Naive thymus-derived CD8-positive, alpha-beta T cell (primary cell): ENCODE measurements around the gene DMKN. TPM values are rescaled to one million over a fixed set of nuclear protein-coding genes. Genes with fewer than 3 reads are reported as not detected.

Source experiments
- ATAC-seq, 2 donors: fragments of 150-1000 bp; cut with Tn5 transposase in 1 of 2; sonication (Bioruptor Pico), chemical (Tn5 transposase) in 1 of 2; 1 replicate in 1 of 2; 2 replicates in 1 of 2; pipeline ENCODE4 v1.10.0; 2021; ENCODE audit warnings: mild to moderate bottlenecking in 2 of 2, moderate library complexity in 2 of 2
- POLR2A ChIA-PET: fragments of 350-600 bp; sonication (Branson Sonifier 250); formaldehyde crosslinking; loops from one replicate; lab custom pipeline; 2021; ENCODE audit warnings: antibody characterized with exemption; lab: Charles Lee
- DNase-seq, 10 donors: peaks; one replicate each; pipeline versions ENCODE4 v3.0.0 to v3.0.0-alpha.2; 2020 to 2022
- H3K27ac Mint-ChIP-seq, 10 donors: one replicate each; pipeline ENCODE4 v1.8.0; 2020 to 2022; ENCODE audit warnings: mild to moderate bottlenecking in 10 of 10, mixed read lengths in 10 of 10, moderate library complexity in 4 of 10, inconsistent platforms in 1 of 10
- H3K27me3 Mint-ChIP-seq, 5 donors: one replicate each; pipeline ENCODE4 v1.8.0; 2021 to 2022; ENCODE audit warnings: mixed read lengths in 5 of 5
- H3K36me3 Mint-ChIP-seq, 3 donors: one replicate each; pipeline ENCODE4 v1.8.0; 2020 to 2022; ENCODE audit warnings: mixed read lengths in 3 of 3, mild to moderate bottlenecking in 2 of 3, inconsistent platforms in 1 of 3
- H3K4me1 Mint-ChIP-seq, 4 donors: one replicate each; pipeline ENCODE4 v1.8.0; 2021 to 2022; ENCODE audit warnings: mixed read lengths in 4 of 4
- H3K4me3 Mint-ChIP-seq, 10 donors: one replicate each; pipeline ENCODE4 v1.8.0; 2020 to 2022; ENCODE audit warnings: mild to moderate bottlenecking in 10 of 10, mixed read lengths in 10 of 10, moderate library complexity in 6 of 10, inconsistent platforms in 1 of 10
- H3K9me3 Mint-ChIP-seq, 9 donors: one replicate each; pipeline ENCODE4 v1.8.0; 2020 to 2022; ENCODE audit warnings: mixed read lengths in 9 of 9, mild to moderate bottlenecking in 3 of 9, inconsistent platforms in 1 of 9, moderate library complexity in 1 of 9
- polyA plus RNA-seq, 3 donors: library from polyadenylated mRNA; unstranded; fragments of 300-500 nt; fragmentation: Illumina TruSeq; gene quantifications; one replicate each; pipeline ENCODE4 v1.2.3, GENCODE V29; 2021
- total RNA-seq, 8 experiments: library from RNA in 2 of 8; stranded (reverse) in 2 of 8; gene quantifications; one replicate each; pipeline ENCODE4 v1.2.3 and lab custom pipeline; 2021 to 2026

The DMKN gene
- total and polyA plus RNA-seq, 5 experiments from 2014 or later, result 0.27 to 5.8 (median 1.8) TPM

GRCh38 chr19:35531291-35531690 lies 17.8 kb upstream of the DMKN start:
- peaks cover 9 to 40% (median 23%) of the 10 kb centered on the region in 5 donors for H3K27me3 Mint-ChIP-seq
- H3K27ac Mint-ChIP-seq, result peak overlapping the region in 1 of 10 donors; percentile 87
- H3K9me3 Mint-ChIP-seq, result no peaks in the 10 kb centered on the region

DNA sequence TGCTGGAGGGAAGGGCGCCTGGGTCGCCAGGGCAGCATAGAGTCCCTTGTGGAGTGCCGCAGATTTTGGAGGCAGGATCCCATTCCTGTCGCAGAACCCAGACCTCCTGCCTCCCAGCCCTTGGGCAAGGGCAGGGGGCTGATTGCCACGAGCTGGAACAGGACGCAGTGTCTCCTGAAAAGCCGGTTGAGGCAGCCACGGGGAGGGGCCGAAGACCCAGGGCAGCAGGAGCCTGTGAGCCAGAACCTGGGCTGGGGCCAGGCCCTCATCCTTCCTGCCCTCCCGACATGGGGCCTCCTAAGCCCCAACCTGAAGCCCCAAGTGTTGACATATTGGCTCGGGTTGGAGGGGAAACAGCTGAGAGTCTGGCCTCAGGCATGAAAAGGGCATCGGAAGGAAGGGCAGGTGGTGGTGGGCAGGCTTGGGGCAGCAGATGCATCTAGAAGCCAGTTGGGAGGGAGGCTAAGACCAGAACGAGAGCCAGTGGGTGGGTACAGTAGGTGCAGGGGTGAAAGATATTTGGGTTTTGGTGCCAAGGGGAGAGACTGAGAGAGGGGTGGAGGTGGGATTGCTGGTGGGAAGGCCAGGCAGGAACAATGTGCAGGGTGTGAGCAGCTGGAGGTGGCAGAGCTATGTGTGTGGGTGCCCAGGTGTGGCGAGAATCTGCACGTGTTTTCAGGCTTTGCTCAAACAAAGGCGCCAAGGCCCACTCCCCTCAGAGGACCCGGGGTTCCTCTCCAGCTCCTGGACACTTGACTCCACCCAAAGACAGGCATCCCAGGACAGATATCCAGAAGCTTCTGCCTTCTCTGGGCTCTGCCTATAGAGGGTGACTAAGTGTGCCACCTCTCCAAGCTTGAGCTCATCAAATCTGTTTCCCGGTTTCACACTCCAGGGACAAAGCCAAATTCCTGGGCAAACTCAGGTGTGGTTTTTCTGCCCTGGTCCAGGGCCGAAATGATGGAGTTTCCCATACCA lies 16.1 kb upstream of the DMKN start:
- Mint-ChIP-seq H3K36me3 (no peaks in the 10 kb centered on the region), H3K4me1 (peaks cover 12 to 17% (median 14%) of the 10 kb centered on the region in 4 donors), H3K9me3 (no peaks in the 10 kb centered on the region), H3K27ac (no peak overlapping the region), H3K4me3 (no peak overlapping the region), H3K27me3 (peaks cover 9 to 43% (median 31%) of the 10 kb centered on the region in 5 donors)
- POLR2A ChIA-PET, result no interaction called here
- DNase-seq, result no peak
- ATAC-seq, result no peak

More at GRCh38 chr19:35531291-35531690, 17.8 kb upstream of the DMKN start:
- no peaks in the 10 kb centered on the region for H3K36me3 Mint-ChIP-seq
- ATAC-seq, result no peak
- no peak for DNase-seq
- POLR2A ChIA-PET, result no interaction called here
- peak overlapping the region in 2 of 10 donors; percentile 14 to 50 for H3K4me3 Mint-ChIP-seq
- H3K4me1 Mint-ChIP-seq, result peaks cover 14 to 22% (median 18%) of the 10 kb centered on the region in 4 donors

- H3K4me1 Mint-ChIP-seq, result peaks cover 6 to 9% (median 8%) of the 10 kb centered on the region in 4 donors
- H3K9me3 Mint-ChIP-seq, result no peaks in the 10 kb centered on the region
- no peaks in the 10 kb centered on the region for H3K36me3 Mint-ChIP-seq
- H3K27me3 Mint-ChIP-seq, result peaks cover 9 to 52% (median 35%) of the 10 kb centered on the region in 5 donors
- no peak within 1 kb of the TSS for H3K4me3 Mint-ChIP-seq
- POLR2A ChIA-PET, result no interaction called here
- DNase-seq (no peak), ATAC-seq (no peak)
- H3K27ac Mint-ChIP-seq, result peak within 1 kb of the TSS in 1 of 10 donors; percentile 69
Measured at GRCh38 chr19:35528218-35529038, 15.0 kb upstream of the DMKN start, which contains the start of gene SBSN. SBSN (minus strand) TSS chr19:35528311; CDS start chr19:35528281, 30 bp downstream.

- Mint-ChIP-seq H3K36me3 (no peaks in the 10 kb centered on the region), H3K27me3 (peaks cover 9 to 44% (median 32%) of the 10 kb centered on the region in 5 donors), H3K4me1 (peaks cover 0 to 3% (median 0%) of the 10 kb centered on the region in 4 donors), H3K27ac (no peak overlapping the region), H3K9me3 (no peaks in the 10 kb centered on the region), H3K4me3 (no peak overlapping the region)
- POLR2A ChIA-PET, result no interaction called here
- ATAC-seq, result no peak
- no peak for DNase-seq
Measured at GRCh38 chr19:35525873-35526272, 12.4 kb upstream of the DMKN start.

DNA sequence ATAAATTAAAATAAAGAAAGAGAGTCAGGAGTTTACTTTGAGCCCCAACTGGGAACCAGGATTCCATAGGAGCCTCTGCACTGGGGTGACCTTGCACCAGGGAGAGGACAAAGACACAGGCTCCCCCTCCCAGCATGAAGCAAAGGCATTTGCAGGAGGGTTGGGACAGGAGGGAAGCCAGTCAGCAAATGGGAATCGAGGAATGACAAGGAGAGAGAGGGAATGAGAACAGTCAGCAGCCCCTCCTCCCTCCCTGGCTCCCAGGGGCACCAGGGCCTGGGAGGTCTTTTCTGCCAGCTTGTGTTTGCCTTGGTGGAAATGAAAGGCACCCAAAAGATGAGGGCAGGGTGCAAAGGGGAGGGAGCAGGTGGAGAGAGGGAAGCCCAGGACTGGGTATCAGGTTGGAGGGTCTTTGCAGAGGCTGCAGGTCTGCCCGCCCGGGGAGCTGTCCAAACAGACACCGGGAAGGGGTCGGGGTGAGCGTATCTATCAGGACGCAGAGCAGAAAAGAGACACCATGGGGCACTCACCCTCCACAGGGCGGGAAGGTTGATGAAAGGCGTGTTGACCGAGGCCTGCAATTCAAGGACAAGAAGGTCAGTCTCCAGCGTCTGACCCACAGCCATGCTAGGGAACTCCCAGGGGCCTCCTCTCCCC lies 10.9 kb upstream of the DMKN start:
- DNase-seq (no peak), ATAC-seq (no peak)
- Mint-ChIP-seq H3K27ac (no peak overlapping the region), H3K4me1 (peaks cover 0 to 3% (median 0%) of the 10 kb centered on the region in 4 donors), H3K36me3 (no peaks in the 10 kb centered on the region), H3K9me3 (no peaks in the 10 kb centered on the region), H3K27me3 (peaks cover 9 to 48% (median 34%) of the 10 kb centered on the region in 5 donors), H3K4me3 (no peak overlapping the region)
- POLR2A ChIA-PET, result no interaction called here

- ATAC-seq (no peak), DNase-seq (no peak)
- Mint-ChIP-seq H3K9me3 (no peaks in the 10 kb centered on the region), H3K27me3 (peaks cover 5 to 37% (median 21%) of the 10 kb centered on the region in 5 donors), H3K27ac (peak overlapping the region in 1 of 10 donors; percentile 12), H3K36me3 (no peaks in the 10 kb centered on the region), H3K4me1 (peaks cover 0 to 2% (median 0%) of the 10 kb centered on the region in 4 donors), H3K4me3 (no peak overlapping the region)
- POLR2A ChIA-PET, result no interaction called here
Measured at GRCh38 chr19:35522745-35523327, 9.4 kb upstream of the DMKN start.

- no peak for DNase-seq
- ATAC-seq, result no peak
- no peak overlapping the region for H3K27ac Mint-ChIP-seq
- peaks cover 3 to 29% (median 15%) of the 10 kb centered on the region in 5 donors for H3K27me3 Mint-ChIP-seq
- H3K4me3 Mint-ChIP-seq, result no peak overlapping the region
- H3K36me3 Mint-ChIP-seq, result no peaks in the 10 kb centered on the region
- no peaks in the 10 kb centered on the region for H3K4me1 Mint-ChIP-seq
- POLR2A ChIA-PET, result no interaction called here
- H3K9me3 Mint-ChIP-seq, result no peaks in the 10 kb centered on the region
Measured at GRCh38 chr19:35521124-35521743, 7.8 kb upstream of the DMKN start.

DNA sequence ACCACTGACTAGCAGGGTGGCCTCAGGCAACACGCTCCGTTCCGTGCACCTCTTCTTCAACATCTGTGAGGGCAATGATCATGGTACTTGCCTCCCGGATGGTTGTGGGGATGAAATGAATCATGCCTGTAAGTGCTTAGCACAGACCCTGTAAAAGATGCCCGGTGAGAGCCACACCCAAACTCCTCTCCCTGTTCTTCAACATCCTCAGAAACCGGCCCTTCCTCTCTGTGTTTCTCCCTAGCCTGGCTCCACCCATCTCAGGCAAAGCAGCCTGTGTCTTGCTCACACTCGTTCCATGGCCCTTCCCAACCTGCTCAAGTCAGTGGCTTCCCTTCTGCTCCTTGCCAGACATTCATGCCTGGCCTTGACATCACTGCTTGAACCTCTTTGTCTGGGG lies 5.8 kb upstream of the DMKN start:
- Mint-ChIP-seq H3K9me3 (no peaks in the 10 kb centered on the region), H3K27me3 (peaks cover 5 to 33% (median 16%) of the 10 kb centered on the region in 5 donors), H3K4me1 (no peaks in the 10 kb centered on the region), H3K27ac (peak overlapping the region in 1 of 10 donors; percentile 6), H3K36me3 (no peaks in the 10 kb centered on the region), H3K4me3 (no peak overlapping the region)
- DNase-seq (no peak), ATAC-seq (no peak)
- POLR2A ChIA-PET, result no interaction called here

DNA sequence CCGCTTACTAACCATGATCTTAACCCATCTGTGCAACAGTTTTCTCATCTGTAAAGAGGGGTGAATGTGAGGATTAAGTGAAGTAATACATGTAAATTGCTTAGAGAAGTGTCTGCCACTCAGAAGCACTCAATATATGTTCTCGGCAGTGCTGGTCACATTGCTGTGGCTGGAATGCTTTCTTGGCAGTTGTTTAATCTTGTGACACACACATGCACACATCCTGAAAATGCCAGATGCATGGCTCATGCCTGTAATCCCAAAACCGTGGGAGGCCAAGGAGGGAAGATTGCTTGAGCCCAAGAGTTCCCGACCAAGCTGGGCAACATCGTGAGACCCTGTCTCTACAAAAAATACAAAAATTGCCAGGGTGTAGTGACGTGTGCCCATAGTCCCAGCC lies 4.9 kb upstream of the DMKN start:
- H3K36me3 Mint-ChIP-seq, result no peaks in the 10 kb centered on the region
- H3K9me3 Mint-ChIP-seq, result no peaks in the 10 kb centered on the region
- DNase-seq (no peak), ATAC-seq (no peak)
- POLR2A ChIA-PET, result interaction anchor here (0.7 kb wide), 1 partner anchor 346 kb away, joined by 3 read pairs; no protein-coding TSS in a partner anchor
- no peak overlapping the region for H3K27ac Mint-ChIP-seq
- peaks cover 7 to 37% (median 13%) of the 10 kb centered on the region in 5 donors for H3K27me3 Mint-ChIP-seq
- no peaks in the 10 kb centered on the region for H3K4me1 Mint-ChIP-seq
- no peak overlapping the region for H3K4me3 Mint-ChIP-seq

- Mint-ChIP-seq H3K4me1 (no peaks in the 10 kb centered on the region), H3K4me3 (peak overlapping the region in 1 of 10 donors; percentile 1), H3K9me3 (no peaks in the 10 kb centered on the region), H3K27ac (no peak overlapping the region), H3K27me3 (peaks cover 7 to 46% (median 22%) of the 10 kb centered on the region in 5 donors), H3K36me3 (no peaks in the 10 kb centered on the region)
- no peak for DNase-seq
- no peak for ATAC-seq
- POLR2A ChIA-PET, result interaction anchor here (0.7 kb wide), 2 partner anchors 33 to 347 kb away, joined by 3 to 4 read pairs; no protein-coding TSS in a partner anchor
Measured at GRCh38 chr19:35517342-35517741, 3.9 kb upstream of the DMKN start.

DNA sequence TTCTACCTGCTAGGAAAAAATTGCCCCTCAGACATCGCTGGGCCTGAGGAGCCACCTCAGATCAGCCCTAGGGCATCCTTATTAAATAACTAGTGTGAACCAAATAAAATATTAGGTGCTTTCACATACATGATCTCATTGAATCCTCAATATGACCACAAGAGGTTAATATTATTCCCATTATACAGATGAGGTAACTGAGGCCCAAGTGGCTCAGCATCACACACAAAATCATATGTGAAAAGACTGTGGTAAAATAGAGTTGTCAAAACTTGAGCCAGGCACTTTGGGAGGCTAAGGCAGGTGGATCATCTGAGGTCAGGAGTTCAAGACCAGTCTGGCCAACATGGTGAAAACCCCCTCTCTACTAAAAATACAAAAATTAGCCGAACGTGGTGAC lies 2.9 kb upstream of the DMKN start:
- DNase-seq, result no peak
- ATAC-seq, result no peak
- POLR2A ChIA-PET, result no interaction called here
- Mint-ChIP-seq H3K27ac (no peak overlapping the region), H3K27me3 (peaks cover 10 to 57% (median 30%) of the 10 kb centered on the region in 5 donors), H3K36me3 (no peaks in the 10 kb centered on the region), H3K9me3 (no peaks in the 10 kb centered on the region), H3K4me1 (no peaks in the 10 kb centered on the region), H3K4me3 (no peak overlapping the region)
